ENCODE measurements around the gene PLEKHO1.
A peak's percentile ranks its signal among the peaks of the same experiment; 100 is the strongest.
"Not testable (repeated sequence)": the region's sequence is repeated elsewhere in the genome, so short reads cannot be mapped to it uniquely, and the experiment has no call there.

The PLEKHO1 gene

GRCh38 chr1:150179867-150180266 lies 30.2 kb downstream of the PLEKHO1 start:
- DNase-seq, result no peak

DNA sequence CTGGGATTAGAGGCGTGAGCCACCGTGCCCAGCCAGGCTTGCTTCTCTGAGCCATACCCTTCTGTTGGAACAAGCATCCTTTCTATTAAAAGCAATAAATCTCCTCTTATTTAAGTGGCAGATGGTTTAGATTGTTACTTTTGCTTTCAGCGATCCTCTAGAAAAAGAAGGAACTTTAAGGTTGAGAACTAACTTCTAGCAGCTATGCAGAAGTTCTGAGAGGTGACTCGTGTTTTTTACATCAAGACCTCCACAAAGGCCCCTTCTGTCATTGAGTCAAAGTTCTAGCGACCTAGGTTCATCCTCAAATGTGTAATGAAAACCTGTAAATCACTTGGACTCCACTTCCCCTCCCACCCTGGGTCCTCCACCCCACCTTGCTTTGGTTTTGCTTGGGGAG lies 30.8 kb downstream of the PLEKHO1 start:
- DNase-seq, result no peak

- no peak for DNase-seq
These were observed 32.5 kb downstream of the PLEKHO1 start for GRCh38 chr1:150182247-150182646.

DNA sequence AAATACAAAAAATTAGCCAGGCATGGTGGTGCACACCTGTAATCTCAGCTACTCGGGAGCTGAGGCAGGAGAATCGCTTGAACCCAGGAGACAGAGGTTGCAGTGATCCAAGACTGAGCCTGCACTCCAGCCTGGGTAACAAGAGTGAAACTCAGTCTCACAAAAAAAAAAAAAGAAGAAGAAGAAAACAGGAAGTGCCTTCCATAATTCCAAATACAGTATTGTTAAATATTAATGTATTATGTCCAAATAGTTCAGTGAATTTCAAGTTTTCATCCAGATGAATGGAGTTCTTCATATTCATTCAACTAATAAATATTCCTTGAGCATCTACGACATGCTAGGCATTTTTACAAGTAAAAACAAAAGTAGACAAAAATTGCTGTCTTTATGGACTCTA lies 33.3 kb downstream of the PLEKHO1 start:
- no peak for DNase-seq

DNA sequence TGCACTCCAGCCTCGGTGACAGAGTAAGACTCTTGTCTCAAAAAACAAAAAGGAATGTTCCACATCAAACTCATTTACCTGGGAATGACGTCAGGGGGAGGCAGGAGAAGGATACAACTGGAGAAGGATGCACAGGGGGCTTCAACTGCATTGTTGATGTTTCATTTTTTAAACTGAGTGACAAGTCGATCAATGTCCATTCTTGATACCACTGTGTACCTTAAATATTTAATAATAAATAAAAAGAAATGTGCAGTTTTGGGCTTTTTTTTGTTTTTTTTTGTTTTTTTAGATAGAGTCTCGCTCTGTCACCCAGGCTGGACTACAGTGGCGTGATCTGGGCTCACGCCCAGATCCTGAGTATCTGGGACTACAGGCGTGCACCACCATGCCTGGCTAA lies 35.8 kb downstream of the PLEKHO1 start:
- no peak for DNase-seq

DNA sequence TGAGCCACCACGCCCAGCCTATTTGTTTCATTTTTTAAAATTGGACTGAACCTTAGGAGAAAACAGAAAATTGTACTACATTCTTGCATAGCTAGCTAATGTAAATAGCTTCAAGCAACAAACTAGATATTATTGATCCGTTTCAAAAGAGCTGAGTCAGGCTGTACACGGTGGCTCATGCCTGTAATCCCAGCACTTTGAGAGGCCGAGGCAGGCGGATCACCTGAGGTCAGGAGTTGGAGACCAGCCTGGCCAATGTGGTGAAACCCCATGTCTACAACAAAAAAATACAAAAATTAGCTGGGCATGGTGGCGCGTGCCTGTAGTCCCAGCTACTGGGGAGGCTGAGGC lies 36.7 kb downstream of the PLEKHO1 start:
- not testable (repeated sequence) for DNase-seq

DNA sequence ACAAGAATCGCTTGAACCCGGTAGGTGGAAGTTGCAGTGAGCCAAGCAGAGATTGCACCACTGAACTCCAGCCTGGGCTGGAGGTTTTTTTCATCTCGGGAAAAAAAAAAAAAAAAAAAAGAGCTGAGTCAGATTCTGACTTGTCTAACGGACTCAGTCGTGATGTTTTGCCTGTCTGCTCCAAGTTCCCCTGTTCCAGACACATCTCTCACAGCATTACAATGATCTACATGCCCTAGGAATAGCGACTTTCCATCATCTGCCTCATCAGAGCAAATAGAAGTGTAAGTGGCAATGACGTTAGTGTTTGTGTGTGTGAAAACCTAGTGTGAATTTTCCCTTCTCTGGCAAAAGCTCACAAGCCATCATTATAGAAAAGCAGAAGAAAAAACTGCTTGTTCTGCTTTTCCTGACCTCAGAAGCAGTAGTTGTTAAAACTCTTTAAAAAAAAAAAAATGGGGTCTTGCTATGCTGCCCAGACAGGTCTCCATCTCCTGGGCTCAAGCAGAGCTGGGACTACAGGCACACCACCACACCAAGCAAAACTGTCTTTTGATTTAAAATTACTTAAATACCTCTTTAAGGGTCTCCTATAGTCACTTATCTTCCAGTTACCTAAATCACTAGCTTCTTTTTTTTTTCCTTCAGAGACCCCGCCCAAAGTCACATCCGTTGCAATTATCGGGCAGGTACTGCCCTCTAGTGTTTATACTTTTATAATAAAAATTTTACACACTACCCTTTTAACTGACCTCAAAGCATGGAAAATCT lies 37.3 kb downstream of the PLEKHO1 start:
- DNase-seq, result peak; percentile 39

GRCh38 chr1:150187560-150187931 lies 37.8 kb downstream of the PLEKHO1 start:
- DNase-seq, result no peak

DNA sequence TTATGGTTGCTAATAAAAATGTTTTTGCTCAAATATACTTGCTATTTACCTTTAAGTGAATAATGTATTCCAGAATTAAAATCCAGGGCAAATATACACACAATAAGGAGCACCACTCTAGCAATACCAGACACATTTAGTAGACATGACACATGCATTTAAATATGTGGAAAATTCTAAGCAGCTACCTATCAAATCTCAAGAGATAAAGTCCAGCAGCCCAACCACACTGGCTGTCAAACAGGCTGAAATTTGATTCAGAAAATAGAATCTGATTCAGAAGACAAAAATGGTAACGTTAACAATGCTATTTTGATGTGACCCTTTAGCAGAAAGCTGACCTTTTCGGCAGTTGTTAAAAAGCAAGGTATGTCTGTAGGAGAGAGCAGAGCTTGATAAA lies 42.3 kb downstream of the PLEKHO1 start:
- no peak for DNase-seq

- DNase-seq, result no peak
These were observed 44.8 kb downstream of the PLEKHO1 start for GRCh38 chr1:150194381-150195031.

GRCh38 chr1:150196417-150196816 lies 46.7 kb downstream of the PLEKHO1 start:
- DNase-seq, result no peak

DNA sequence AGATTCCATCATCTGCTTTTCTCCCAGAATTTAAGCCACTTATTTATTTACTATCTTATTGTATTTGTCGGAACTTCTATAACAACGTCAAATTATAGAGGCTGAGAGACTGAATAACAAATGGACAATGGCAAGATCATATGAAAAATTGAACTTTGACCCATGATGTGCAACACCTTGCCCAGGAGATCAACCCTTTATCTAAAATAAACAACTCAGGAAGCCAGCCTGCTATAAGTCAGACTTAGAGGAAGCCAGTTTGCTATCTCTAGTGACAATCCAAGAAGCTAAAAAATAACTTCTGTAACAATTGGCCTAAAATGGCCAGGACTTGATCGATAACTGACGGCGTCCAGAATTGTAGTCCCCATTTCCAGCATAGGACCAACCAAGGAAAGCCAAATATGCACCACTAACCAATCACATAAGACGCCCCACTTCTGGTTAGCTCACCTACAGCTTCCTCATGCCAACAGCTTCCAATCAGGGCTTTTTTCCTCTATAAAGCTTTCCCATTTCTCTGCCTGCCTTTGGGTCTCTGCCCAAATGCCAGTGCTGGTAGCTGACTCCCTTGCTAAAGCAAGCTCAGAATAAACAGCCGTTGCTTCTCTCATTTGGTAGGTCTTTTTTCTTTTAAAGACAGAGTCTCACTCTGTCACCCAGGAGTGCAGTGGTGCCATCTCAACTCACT lies 57.7 kb downstream of the PLEKHO1 start:
- no peak for DNase-seq

- DNase-seq, result not testable (repeated sequence)
These were observed 58.7 kb downstream of the PLEKHO1 start for GRCh38 chr1:150208460-150208859.
